OCI-LY1 (cell line): Measurements from ENCODE around the gene ZNF160.

Source experiments
- H2AFZ ChIP-seq: fragments of 200-600 bp; sonication (generic), shearing (Covaris generic); 2 replicates; pipeline ENCODE4 v1.6.0; 2014; ENCODE audit warnings: antibody characterized with exemption, mild to moderate bottlenecking, low read length
- H3F3A ChIP-seq: fragments of 200-600 bp; sonication (generic), shearing (Covaris generic); 2 replicates; pipeline ENCODE4 v1.6.0; 2014; ENCODE audit warnings: mild to moderate bottlenecking, antibody characterized with exemption, low read length, moderate library complexity; ENCODE audit not compliant: insufficient read depth
- H3K27ac ChIP-seq: fragments of 200-600 bp; sonication (generic); 2 replicates; pipeline ENCODE4 v1.5.1; 2014; ENCODE audit warnings: low read length, mixed run types, mild to moderate bottlenecking, low read depth; ENCODE audit not compliant: poor library complexity, severe bottlenecking
- H3K27me3 ChIP-seq: fragments of 200-600 bp; sonication (generic); 2 replicates; pipeline ENCODE4 v1.6.0; 2014; ENCODE audit warnings: antibody characterized with exemption, mild to moderate bottlenecking, low read length, moderate library complexity; ENCODE audit not compliant: insufficient read depth
- H3K36me3 ChIP-seq: fragments of 200-600 bp; sonication (generic); 2 replicates; pipeline ENCODE4 v1.6.1; 2014; ENCODE audit warnings: mild to moderate bottlenecking, antibody characterized with exemption, low read length, moderate library complexity, mixed read lengths; ENCODE audit not compliant: insufficient read depth
- H3K4me1 ChIP-seq: fragments of 200-600 bp; sonication (generic); 2 replicates; pipeline ENCODE4 v1.5.1; 2014; ENCODE audit warnings: mild to moderate bottlenecking, low read length, moderate library complexity; ENCODE audit not compliant: insufficient read depth, severe bottlenecking
- H3K4me2 ChIP-seq: fragments of 200-600 bp; sonication (generic), shearing (Covaris generic); 2 replicates; pipeline ENCODE4 v1.6.1; 2014; ENCODE audit warnings: low read length
- H3K4me3 ChIP-seq: fragments of 200-600 bp; sonication (generic); 2 replicates; pipeline ENCODE4 v1.5.1; 2014; ENCODE audit warnings: low read length, low read depth, mild to moderate bottlenecking, mixed read lengths; ENCODE audit not compliant: poor library complexity, severe bottlenecking
- H3K79me2 ChIP-seq: fragments of 200-600 bp; shearing (Covaris generic); 2 replicates; pipeline ENCODE4 v1.6.1; 2016; ENCODE audit warnings: mixed run types, low read length, mixed read lengths; ENCODE audit not compliant: insufficient read depth
- H3K9ac ChIP-seq: fragments of 200-600 bp; sonication (generic), shearing (Covaris generic); 2 replicates; pipeline ENCODE4 v1.6.1; 2014; ENCODE audit warnings: mild to moderate bottlenecking, low read length, mixed read lengths
- H3K9me2 ChIP-seq: fragments of 200-600 bp; sonication (generic), shearing (Covaris generic); 2 replicates; pipeline ENCODE4 v1.6.1; 2014; ENCODE audit warnings: low read depth, mild to moderate bottlenecking, low read length, mixed read lengths
- H3K9me3 ChIP-seq: fragments of 200-600 bp; shearing (Covaris generic); 2 replicates; pipeline ENCODE4 v1.6.1; 2014; ENCODE audit warnings: low read length, mixed read lengths
- H4K20me1 ChIP-seq: fragments of 200-600 bp; sonication (generic), shearing (Covaris generic); 2 replicates; pipeline ENCODE4 v1.6.0; 2016; ENCODE audit warnings: mild to moderate bottlenecking, low read length; ENCODE audit not compliant: insufficient read depth
- EZH2 ChIP-seq: fragments of 200-600 bp; sonication (generic), shearing (Covaris generic); IDR thresholded peaks from 2 replicates; pipeline ENCODE4 v1.8.0; 2017; ENCODE audit warnings: borderline replicate concordance, mixed run types, mild to moderate bottlenecking, antibody characterized with exemption, low read length, moderate library complexity, mixed read lengths
- TF ChIP-seq, protein P1 (sequence below): fragments of 200-600 bp; sonication (generic), shearing (Covaris generic); IDR thresholded peaks from 2 replicates; pipeline ENCODE4 v1.5.1; 2017; ENCODE audit warnings: mild to moderate bottlenecking, antibody characterized with exemption, low read length, moderate library complexity, mixed read lengths

The ZNF160 gene

DNA sequence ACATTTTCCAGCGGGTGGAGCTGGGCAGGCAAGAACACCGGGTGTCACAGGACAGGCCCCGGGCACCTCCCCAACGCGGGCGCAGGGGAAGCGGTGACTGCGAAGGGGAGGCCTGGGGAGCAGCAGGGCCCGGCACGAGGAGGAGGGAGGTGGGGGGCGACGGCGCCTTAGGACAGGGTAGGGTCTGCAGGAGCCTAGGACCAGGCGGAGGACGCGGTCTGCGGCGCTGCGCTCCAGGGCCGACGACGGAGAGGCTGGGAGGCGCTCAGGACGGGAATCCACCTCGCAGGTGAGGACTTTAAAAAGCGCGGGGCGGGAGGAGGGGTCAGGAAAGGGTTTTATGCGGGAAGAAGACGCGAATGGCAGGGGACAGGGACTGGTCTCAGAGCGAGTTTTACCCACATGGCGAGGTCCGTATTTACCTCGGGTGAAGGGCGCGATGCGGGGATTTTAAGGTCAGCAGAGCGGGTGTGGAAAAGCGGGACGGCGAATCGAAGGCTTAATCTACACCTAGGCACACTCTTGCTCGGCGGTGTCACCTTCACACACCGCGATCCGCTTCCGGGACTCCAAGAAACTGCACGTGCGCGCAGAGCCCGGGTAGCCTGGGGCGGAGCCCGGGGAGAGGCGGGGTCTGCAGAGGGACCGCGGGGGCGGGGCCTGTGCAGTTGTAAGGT lies 45.2 kb downstream of the ZNF160 start:
- no peak overlapping the region for H3K4me3 ChIP-seq

DNA sequence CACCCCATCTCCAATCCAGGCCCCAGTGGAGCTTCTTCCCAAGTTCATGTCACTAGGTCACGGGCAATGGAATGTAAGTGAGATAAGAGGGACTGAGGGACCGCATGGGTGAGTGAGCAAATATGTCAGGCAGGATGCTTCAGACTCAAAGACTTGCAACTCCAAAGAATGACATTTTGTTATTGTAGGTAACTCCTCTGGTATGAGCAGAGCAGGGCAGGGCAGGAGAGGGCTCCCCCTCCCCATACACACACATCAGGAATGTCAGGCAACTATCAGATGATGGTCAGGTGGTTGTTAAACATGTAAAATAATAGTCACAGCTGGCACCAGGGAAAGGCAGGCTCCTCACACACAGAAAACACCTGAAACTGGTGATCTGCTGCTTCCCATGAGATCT lies 48.1 kb downstream of the ZNF160 start:
- H3K27ac ChIP-seq = no peak overlapping the region
- H3K9ac ChIP-seq = no peak overlapping the region
- H3K79me2 ChIP-seq = no peaks in the 10 kb centered on the region
- no peaks in the 10 kb centered on the region for H3K36me3 ChIP-seq
- no peaks in the 10 kb centered on the region for H3K9me3 ChIP-seq
- H3K9me2 ChIP-seq = no peaks in the 10 kb centered on the region
- no peak overlapping the region for H3K4me2 ChIP-seq
- no peak overlapping the region for H2AFZ ChIP-seq
- no peaks in the 10 kb centered on the region for H3K27me3 ChIP-seq
- H4K20me1 ChIP-seq = no peaks in the 10 kb centered on the region
- no peaks in the 10 kb centered on the region for H3K4me1 ChIP-seq
- H3F3A ChIP-seq = no peaks in the 10 kb centered on the region
- no peak overlapping the region for H3K4me3 ChIP-seq
- TF ChIP-seq, protein P1, sequence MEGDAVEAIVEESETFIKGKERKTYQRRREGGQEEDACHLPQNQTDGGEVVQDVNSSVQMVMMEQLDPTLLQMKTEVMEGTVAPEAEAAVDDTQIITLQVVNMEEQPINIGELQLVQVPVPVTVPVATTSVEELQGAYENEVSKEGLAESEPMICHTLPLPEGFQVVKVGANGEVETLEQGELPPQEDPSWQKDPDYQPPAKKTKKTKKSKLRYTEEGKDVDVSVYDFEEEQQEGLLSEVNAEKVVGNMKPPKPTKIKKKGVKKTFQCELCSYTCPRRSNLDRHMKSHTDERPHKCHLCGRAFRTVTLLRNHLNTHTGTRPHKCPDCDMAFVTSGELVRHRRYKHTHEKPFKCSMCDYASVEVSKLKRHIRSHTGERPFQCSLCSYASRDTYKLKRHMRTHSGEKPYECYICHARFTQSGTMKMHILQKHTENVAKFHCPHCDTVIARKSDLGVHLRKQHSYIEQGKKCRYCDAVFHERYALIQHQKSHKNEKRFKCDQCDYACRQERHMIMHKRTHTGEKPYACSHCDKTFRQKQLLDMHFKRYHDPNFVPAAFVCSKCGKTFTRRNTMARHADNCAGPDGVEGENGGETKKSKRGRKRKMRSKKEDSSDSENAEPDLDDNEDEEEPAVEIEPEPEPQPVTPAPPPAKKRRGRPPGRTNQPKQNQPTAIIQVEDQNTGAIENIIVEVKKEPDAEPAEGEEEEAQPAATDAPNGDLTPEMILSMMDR = no peak
- no peak for TF ChIP-seq EZH2

More for the DNA sequence above, 45.2 kb downstream of the ZNF160 start:
- no peaks in the 10 kb centered on the region for H3K4me1 ChIP-seq
- H3K9me2 ChIP-seq = no peaks in the 10 kb centered on the region
- no peak overlapping the region for H3K9ac ChIP-seq
- no peaks in the 10 kb centered on the region for H3K27me3 ChIP-seq
- no peak for TF ChIP-seq EZH2
- TF ChIP-seq, protein P1 = no peak
- no peaks in the 10 kb centered on the region for H3F3A ChIP-seq
- no peak overlapping the region for H3K4me2 ChIP-seq
- no peaks in the 10 kb centered on the region for H3K36me3 ChIP-seq
- H3K27ac ChIP-seq = no peak overlapping the region
- no peaks in the 10 kb centered on the region for H4K20me1 ChIP-seq
- peaks cover 10% of the 10 kb centered on the region for H3K9me3 ChIP-seq
- H3K79me2 ChIP-seq = no peaks in the 10 kb centered on the region
- H2AFZ ChIP-seq = no peak overlapping the region

DNA sequence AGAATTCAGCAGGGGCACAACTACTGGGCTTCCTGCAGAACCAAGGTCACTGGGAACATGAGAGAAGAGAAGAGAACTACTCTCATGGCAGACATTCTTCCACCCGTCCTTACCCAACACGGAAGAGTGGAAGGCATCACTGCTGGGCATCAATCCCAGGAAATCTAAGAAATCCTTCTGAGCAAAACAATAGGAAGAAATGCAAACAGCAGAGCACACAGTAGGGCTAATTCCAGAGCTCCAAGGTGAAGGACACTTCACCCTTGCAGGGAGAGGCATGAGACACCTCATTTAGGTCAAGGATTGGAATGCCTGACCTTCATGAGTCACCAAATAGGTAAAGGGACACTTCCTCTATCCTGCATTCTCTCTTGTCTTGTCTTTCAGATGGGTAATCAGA lies 55.8 kb downstream of the ZNF160 start:
- Histone ChIP-seq H3K36me3 (no peaks in the 10 kb centered on the region), H3K27ac (no peak overlapping the region), H3K9me2 (no peaks in the 10 kb centered on the region), H3K79me2 (no peaks in the 10 kb centered on the region), H3K9me3 (peaks cover 6% of the 10 kb centered on the region), H3F3A (no peaks in the 10 kb centered on the region), H3K9ac (no peak overlapping the region), H2AFZ (no peak overlapping the region), H4K20me1 (no peaks in the 10 kb centered on the region), H3K27me3 (no peaks in the 10 kb centered on the region), H3K4me1 (no peaks in the 10 kb centered on the region), H3K4me3 (no peak overlapping the region), H3K4me2 (no peak overlapping the region)
- TF ChIP-seq EZH2 = no peak
- TF ChIP-seq, protein P1 = no peak
